GM21737 (cell line): ENCODE measurements around the gene PUS1.
A peak's percentile ranks its signal among the peaks of the same experiment; 100 is the strongest.

Experiments
- ATAC-seq: cut with Tn5 transposase; IDR thresholded peaks from one replicate; pipeline ENCODE4 v1.9.1; 2021; ENCODE audit warnings: mild to moderate bottlenecking, moderate library complexity; ENCODE audit not compliant: unreplicated experiment

The PUS1 gene

GRCh38 chr12:131915823-131916222, 13.3 kb upstream of the PUS1 start:
- no peak for ATAC-seq

DNA sequence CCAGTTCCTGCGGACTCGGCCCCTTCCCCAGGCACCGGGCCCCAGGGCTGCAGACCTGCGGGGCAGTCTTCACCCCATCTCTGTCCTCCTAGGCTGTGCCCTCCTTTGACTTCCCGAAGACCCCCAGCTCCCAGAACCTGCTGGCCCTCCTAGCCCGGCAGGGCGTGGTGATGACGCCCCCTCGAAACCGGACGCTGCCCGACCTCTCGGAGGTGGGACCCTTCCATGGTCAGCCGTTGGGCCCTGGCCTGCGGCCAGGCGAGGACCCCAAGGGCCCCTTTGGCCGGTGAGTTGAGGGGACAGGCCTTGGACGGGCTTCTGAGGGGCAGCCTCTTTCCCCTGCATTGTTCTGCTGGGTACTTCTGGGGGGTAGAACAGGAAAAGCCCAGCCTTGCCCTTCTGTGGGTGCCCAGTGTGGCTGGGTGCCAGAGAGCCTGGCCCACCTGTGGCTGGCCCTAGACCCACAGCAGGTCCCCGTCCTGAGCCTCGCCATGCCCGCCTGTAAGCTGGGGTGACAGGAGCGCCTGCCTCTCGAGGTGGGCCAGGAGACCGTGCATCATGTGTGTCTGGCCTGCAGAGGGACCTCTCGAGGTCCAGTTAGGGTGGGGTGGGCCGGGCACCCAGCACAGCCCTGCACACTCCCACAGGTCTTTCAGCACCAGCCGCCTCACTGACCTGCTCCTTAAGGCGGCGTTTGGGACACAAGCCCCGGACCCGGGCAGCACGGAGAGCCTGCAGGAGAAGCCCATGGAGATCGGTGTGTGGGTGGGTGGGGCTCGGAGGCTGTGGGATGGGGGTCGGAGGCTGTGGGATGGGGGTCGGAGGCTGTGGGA, 12.6 kb upstream of the PUS1 start:
- ATAC-seq = no peak

- ATAC-seq = no peak
Observed at GRCh38 chr12:131917139-131917710, 11.9 kb upstream of the PUS1 start.

- ATAC-seq = no peak
Observed at GRCh38 chr12:131917711-131918306, 11.3 kb upstream of the PUS1 start.

GRCh38 chr12:131918311-131919050, 10.6 kb upstream of the PUS1 start:
- ATAC-seq = no peak

DNA sequence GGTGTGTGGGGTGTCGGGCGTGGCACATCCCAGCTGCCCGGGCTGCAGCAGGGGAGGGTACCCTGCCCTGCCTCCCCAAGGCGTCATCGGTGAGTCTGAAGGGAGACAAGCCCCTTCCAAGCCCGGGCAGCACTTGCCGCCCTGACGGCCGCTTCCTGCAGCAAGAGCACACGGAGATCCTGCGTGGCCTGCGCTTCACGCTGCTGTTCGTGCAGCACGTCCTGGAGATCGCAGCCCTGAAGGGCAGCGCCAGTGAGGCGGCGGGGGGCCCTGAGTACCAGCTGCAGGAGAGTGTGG, 10.1 kb upstream of the PUS1 start:
- ATAC-seq = no peak

DNA sequence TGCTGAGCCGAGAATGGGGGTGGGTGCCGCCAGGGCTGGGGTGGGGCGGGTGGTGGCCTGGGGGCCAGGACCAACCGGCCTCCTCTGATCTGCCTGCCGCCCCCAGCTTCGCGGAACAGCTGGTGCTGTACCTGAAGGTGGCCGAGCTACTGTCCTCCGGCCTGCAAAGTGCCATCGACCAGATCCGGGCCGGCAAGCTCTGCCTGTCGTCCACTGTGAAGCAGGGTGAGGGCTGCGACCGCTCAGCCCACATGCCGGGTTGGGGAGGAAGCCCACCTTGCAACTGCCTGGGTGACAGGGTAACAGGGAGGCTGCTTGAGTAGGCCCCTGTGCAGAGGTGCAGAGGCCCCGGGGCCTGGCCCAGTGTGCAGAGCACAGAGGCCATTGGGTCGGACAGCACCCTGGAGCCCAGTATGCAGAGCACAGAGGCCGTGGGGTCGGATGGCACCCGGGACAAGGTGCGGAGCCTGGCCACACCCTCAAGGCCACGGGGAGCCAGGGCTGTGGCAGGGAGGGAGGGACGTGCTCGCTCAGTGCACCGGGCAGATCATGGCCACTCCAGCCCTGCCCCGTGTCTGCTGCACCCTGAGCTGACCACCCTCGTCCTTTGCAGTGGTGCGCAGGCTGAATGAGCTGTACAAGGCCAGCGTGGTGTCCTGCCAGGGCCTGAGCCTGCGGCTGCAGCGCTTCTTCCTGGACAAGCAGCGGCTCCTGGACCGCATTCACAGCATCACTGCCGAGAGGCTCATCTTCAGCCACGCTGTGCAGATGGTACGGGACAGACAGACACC, 9.5 kb upstream of the PUS1 start:
- ATAC-seq = no peak

GRCh38 chr12:131920157-131920508, 8.9 kb upstream of the PUS1 start:
- no peak for ATAC-seq

- no peak for ATAC-seq
Observed at GRCh38 chr12:131920902-131921840, 7.9 kb upstream of the PUS1 start.

DNA sequence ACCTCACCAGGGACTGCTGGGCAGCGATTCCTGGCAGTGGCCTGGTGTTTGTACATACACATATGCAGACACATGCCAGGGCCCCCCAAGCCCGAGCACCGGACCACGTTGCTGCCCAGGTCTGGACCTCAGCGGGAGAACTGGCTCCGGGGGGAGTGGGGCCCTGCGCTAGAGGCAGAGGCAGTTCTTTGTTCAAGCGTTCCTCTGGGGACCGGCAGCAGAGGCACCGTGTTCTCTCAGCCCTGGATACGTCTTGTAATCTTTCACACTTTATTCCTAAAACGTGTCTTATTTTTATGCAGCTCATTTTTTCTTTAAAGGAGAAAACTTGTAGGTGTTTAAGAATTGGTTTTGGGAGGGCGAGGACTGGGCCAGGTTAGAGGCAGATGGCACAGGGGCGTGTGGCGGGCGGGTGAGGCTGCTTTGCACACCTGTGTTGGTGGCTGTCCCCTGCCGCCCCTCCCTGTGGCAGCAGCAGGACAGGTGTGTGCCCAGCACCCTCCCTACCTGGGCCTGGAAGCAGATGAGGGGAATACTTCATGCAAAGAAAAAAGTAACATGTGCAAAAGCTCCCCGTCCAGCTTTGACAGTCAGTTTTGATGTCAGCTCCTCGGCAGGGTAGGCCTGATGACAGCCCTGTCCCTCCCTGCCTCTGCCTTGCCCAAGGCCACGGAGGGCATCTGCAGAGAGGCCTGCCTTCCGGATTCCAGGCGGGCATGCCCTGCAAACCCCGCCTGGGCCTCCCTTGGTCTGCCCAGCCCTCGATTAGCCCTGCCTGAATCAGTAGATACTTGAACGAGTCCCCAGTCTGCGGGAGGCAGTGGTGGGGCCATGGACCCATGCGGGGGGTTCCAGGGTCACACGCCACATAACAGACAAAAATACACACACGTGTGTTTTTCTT, 7.0 kb upstream of the PUS1 start:
- no peak for ATAC-seq

DNA sequence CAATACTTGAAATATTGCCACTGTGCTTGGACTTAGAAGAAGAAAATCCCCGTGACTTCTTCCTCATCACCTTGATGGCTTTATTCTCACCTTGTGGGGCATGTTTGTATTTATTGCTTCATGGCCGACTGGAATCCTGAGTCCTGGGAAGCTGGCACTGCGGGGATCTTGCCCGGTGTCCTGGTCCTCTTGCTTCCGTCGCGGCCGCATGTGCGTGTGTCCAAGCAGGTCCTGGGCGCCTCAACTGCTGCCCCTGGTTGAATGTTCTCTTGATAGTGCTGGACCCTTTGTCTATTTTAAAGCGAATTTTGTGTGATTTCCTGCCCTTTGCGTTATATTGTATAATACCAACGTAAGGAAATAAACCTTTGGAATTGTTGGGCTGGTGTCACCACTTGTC, 6.3 kb upstream of the PUS1 start:
- ATAC-seq = no peak

DNA sequence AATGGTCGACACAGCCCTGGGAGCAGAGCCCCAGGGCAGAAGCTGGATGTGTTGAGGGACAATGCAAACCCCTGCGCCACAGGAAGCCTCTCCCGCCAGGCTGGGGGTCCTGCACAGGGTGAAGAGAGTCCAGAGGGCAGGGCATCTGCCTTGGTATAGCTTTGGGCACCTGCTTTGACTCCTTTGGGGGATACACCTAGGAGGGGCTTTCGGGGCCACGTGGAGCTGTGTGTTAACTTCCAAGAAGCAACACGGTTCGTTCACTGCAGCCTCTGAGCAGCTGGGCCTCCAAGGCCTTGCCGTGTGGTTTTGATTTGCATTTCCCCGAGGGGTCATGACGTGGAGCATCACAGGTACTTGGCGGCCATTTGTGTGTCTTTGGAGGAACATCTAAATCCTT, 5.8 kb upstream of the PUS1 start:
- ATAC-seq = peak; percentile 61

GRCh38 chr12:131927110-131928079, 1.7 kb upstream of the PUS1 start:
- no peak for ATAC-seq

DNA sequence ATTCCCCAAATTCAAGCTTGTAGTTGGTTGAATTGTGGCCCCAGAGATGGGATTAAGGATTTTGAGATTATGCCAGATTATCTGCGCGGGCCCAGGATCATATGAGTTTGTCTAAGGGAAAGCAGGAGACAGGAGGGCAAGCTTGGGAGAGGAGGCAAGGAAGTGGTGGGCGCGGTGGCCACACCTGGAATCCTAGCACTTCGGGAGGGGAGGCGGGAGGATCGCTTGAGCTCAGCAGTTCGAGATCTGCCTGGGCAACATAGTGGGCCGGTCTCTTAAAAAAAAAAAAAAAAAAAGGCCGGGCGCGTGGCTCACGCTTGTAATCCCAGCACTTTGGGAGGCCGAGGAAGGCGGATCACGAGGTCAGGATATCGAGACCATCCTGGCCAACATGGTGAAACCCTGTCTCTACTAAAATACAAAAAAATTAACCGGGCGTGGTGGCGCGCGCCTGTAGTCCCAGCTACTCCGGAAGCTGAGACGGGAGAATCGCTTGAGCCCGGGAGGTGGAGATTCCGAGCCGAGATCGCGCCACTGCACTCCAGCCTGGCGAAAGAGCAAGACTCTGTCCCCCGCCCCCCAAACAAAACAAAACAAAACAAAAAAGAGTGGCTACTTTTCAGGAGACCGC, 881 bp upstream of the PUS1 start:
- peak; percentile 1 for ATAC-seq

DNA sequence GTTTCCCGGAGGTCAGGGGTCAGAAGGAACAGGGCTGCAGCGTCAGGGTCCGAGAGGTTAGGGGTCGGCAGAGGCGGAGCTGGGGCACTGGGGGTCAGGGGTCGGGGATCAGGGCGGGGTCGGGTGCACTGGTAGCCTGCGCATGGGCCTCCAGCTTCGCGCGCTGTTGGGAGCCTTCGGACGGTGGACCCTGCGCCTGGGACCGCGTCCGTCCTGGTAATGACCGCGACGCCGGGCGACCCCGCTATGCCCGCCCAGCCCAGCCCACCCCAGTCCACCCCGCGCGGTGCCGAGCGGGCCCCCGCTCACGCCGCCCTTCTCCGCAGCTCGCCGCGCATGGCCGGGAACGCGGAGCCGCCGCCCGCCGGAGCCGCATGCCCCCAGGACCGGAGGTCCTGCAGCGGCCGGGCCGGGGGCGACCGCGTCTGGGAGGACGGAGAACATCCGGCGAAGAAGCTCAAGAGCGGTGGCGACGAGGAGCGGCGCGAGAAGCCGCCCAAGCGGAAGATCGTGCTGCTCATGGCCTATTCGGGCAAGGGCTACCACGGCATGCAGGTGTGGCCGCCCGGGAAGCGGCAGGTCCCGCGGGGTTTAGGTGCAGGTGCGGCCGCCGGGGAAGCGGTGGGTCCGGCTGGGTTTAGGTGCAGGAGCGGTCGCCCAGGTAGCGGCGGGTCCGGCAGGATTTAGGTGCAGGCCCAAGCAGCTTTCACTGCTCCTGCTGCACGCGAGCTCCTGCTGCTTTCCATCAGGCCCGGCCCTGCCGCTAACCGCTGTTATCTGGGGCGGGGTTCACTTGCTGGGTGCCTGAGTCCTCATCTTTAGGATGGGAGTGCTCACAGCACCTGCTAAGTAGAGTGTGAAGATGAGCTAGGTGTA, 743 bp downstream of the PUS1 start:
- ATAC-seq = peak; percentile 11

DNA sequence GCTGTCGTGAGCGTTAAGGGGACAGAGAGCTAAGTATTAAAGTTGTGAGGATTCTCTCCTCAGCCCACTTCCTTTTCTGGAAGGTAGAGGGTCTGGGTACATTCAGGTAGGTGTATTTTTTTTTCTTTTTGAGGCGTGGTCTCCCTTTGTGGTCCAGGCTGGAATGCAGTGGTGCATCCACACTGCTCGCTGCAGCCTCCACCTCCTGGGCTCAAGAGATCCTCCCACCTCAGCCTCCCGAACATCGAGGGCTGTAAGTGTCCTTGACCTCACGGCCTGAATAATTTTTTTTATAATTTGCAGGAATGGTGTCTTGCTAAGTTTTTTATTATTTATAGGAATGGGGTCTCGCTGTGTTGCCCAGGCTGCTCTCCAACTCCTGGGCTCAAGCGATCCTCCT, 1.4 kb downstream of the PUS1 start:
- no peak for ATAC-seq
